ENCODE results near the gene VPS41. TPM values are rescaled to one million over a fixed set of nuclear protein-coding genes. Genes with fewer than 3 reads are reported as not detected.
A peak's percentile ranks its signal among the peaks of the same experiment; 100 is the strongest.

VPS41 gene
- total RNA-seq, 2 experiments from 2014 or later, result 23.2 to 46.1 TPM

DNA sequence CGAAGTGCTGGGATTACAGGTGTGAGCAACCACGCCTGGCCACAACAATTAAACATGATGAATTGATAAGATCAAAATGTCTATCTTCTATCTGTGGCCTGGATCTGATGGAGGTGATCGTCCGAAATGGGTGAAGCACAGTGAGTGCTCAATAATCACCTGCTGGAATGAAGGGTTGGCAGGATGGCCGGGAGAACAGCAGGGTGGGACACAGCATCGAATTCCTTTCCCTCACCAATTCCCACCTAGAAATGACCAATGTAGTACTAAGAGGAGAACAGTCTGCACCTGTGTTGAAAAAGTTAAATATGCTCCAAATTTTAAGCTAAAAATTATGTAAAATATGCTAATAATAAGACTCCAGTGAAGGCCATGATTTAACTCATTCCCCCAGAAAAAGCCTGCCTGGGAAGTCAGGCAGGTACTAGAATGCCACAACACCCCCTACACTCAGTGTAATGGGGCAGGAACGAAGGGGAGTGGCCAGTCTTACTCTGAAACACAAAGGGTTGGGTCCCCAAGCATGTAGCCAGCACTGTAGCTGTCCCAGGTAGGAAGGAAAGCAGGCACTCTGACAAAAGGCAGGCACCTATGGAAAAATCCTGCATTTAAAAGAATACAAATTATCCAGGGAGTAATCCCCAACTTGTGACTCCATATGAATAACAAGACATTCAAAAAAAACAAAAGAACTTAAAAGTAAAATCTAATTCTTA lies 110.3 kb downstream of the VPS41 start:
- DNase-seq (ENCODE audit: low spot score), result no peak

DNA sequence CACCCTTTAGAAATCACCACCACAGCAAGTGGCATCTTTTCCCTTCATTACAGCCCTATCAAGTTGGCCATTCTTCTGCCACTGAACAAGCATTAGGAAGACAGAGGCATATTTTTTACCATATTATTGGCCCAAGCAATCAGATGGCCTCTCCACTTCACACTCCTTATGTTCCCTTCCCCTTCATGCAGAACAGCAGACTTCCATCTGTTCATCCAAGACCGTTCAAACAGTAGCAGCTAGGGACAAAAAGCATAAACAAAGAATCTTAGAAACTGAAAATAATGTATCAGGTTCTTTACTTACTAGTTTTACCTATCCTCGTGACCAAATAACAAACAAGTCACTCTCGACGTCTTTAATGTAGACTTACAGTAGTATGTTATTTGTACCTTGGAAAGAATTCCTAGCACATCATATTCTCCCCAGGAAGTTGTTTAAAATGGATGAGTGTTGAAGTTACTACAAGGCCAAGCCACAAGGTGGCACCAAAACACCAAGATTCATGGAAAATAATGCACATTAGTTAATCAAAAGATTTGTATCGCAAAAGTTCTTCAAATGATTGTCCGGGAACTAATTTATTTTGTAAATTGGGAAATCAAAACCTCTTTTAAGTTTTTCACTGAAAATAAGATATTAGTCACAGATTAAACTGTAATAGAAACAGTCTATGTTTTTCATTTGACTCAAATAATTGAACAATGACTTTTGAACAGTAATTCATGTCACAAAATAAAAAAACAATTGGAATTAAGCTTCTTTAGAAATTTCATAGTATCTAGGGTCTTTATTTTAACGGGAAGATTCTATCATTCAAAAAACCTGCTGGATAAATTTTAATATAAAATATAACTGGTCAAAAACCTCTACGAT lies 112.1 kb downstream of the VPS41 start:
- POLR2A ChIA-PET, result no interaction called here
- H3K79me2 ChIP-seq (ENCODE audit: insufficient read depth, low read depth, low read length), result no peaks in the 10 kb centered on the region
- H3K27ac ChIP-seq (ENCODE audit: low read depth, low read length, poor library complexity, severe bottlenecking), result no peak overlapping the region
- peak; percentile 55 for DNase-seq (ENCODE audit: low spot score)
- no peaks in the 10 kb centered on the region for H3K36me3 ChIP-seq (ENCODE audit: insufficient read depth, low read length)
- intact Hi-C loops (cut with micrococcal nuclease; ENCODE audit: unreplicated experiment), result loop anchor here (1.0 to 5.0 kb wide), 3 partner anchors 135 to 723 kb away; no protein-coding TSS in a partner anchor
- CTCF ChIA-PET (ENCODE audit: unreplicated experiment), result no interaction called here
- H3K4me2 ChIP-seq (ENCODE audit: low read length), result no peak overlapping the region
- H3K9me3 ChIP-seq (ENCODE audit: low read length), result no peaks in the 10 kb centered on the region
- no peak overlapping the region for H3K4me3 ChIP-seq (ENCODE audit: low read depth, low read length, poor library complexity, severe bottlenecking)
- no peaks in the 10 kb centered on the region; the same call in 1 of the 2 replicates for H4K20me1 ChIP-seq (ENCODE audit: insufficient read depth, low read length)
- H2AFZ ChIP-seq (ENCODE audit: low read length), result no peak overlapping the region
- H3K4me1 ChIP-seq (ENCODE audit: insufficient read depth, low read length, poor library complexity, severe bottlenecking), result no peaks in the 10 kb centered on the region
- TF ChIP-seq, protein P1, sequence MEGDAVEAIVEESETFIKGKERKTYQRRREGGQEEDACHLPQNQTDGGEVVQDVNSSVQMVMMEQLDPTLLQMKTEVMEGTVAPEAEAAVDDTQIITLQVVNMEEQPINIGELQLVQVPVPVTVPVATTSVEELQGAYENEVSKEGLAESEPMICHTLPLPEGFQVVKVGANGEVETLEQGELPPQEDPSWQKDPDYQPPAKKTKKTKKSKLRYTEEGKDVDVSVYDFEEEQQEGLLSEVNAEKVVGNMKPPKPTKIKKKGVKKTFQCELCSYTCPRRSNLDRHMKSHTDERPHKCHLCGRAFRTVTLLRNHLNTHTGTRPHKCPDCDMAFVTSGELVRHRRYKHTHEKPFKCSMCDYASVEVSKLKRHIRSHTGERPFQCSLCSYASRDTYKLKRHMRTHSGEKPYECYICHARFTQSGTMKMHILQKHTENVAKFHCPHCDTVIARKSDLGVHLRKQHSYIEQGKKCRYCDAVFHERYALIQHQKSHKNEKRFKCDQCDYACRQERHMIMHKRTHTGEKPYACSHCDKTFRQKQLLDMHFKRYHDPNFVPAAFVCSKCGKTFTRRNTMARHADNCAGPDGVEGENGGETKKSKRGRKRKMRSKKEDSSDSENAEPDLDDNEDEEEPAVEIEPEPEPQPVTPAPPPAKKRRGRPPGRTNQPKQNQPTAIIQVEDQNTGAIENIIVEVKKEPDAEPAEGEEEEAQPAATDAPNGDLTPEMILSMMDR (conservative IDR thresholded peaks at IDR 0.05; ENCODE audit: low read length), result peak; percentile 96
- no peak for TF ChIP-seq EZH2phosphoT487 (IDR thresholded peaks at IDR 0.05; ENCODE audit: borderline replicate concordance, low read depth, low read length)
- no TSS peak for BruUV-seq (replicated peaks)
- no peaks in the 10 kb centered on the region for H3K9me2 ChIP-seq (ENCODE audit: insufficient read depth, low read length)

More for the DNA sequence above, 110.3 kb downstream of the VPS41 start:
- Histone ChIP-seq H3K9me2 (ENCODE audit: insufficient read depth, low read length) (no peaks in the 10 kb centered on the region), H3K4me3 (ENCODE audit: low read depth, low read length, poor library complexity, severe bottlenecking) (no peak overlapping the region), H3K9me3 (ENCODE audit: low read length) (no peaks in the 10 kb centered on the region), H3K4me1 (ENCODE audit: insufficient read depth, low read length, poor library complexity, severe bottlenecking) (no peaks in the 10 kb centered on the region), H3K27ac (ENCODE audit: low read depth, low read length, poor library complexity, severe bottlenecking) (no peak overlapping the region), H4K20me1 (ENCODE audit: insufficient read depth, low read length) (no peaks in the 10 kb centered on the region; the same call in 1 of the 2 replicates), H3K36me3 (ENCODE audit: insufficient read depth, low read length) (no peaks in the 10 kb centered on the region), H2AFZ (ENCODE audit: low read length) (no peak overlapping the region), H3K4me2 (ENCODE audit: low read length) (no peak overlapping the region), H3K79me2 (ENCODE audit: insufficient read depth, low read depth, low read length) (no peaks in the 10 kb centered on the region)
- intact Hi-C loops (cut with micrococcal nuclease; ENCODE audit: unreplicated experiment), result loop anchor here (5.0 kb wide), 2 partner anchors 134 to 659 kb away; no protein-coding TSS in a partner anchor
- TF ChIP-seq, protein P1 (conservative IDR thresholded peaks at IDR 0.05; ENCODE audit: low read length), result no peak
- no peak for TF ChIP-seq EZH2phosphoT487 (IDR thresholded peaks at IDR 0.05; ENCODE audit: borderline replicate concordance, low read depth, low read length)
- ChIA-PET POLR2A (interaction anchor here (0.5 to 0.6 kb wide), 2 partner anchors 233 to 724 kb away, joined by 3 to 6 read pairs; no protein-coding TSS in a partner anchor), CTCF (ENCODE audit: unreplicated experiment) (no interaction called here)
- no TSS peak for BruUV-seq (replicated peaks)

Measured in OCI-LY7 (cell line).